GM12873 (cell line): ENCODE results near the gene TBC1D5.

Experiments
- TF ChIP-seq, protein P1 (sequence below): IDR thresholded peaks from 2 replicates; pipeline ENCODE4 v1.5.1; 2012; ENCODE audit warnings: low read depth, mild to moderate bottlenecking, moderate library complexity, low read length, control low read depth; ENCODE audit not compliant: insufficient read depth; ENCODE audit errors: missing control alignments

Gene TBC1D5

DNA sequence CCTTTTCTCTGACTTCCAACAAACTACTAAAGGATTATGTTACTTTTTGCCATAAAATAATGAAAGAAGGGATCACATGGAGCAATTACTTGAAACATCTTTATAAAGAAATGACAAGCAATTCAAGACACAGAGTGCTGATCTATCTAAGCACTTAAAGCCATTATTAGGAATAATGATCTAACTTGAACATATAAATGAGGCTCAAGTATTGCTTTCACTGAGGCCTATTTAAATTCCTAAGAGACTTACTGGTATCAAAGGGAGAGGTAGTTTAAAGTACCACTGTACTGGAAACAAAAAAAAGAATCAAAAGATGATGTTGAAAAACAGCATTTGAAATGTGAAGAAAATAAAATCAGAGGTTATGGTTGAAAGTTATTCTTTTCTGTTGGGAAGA lies 482.2 kb downstream of the TBC1D5 start:
- TF ChIP-seq, protein P1, sequence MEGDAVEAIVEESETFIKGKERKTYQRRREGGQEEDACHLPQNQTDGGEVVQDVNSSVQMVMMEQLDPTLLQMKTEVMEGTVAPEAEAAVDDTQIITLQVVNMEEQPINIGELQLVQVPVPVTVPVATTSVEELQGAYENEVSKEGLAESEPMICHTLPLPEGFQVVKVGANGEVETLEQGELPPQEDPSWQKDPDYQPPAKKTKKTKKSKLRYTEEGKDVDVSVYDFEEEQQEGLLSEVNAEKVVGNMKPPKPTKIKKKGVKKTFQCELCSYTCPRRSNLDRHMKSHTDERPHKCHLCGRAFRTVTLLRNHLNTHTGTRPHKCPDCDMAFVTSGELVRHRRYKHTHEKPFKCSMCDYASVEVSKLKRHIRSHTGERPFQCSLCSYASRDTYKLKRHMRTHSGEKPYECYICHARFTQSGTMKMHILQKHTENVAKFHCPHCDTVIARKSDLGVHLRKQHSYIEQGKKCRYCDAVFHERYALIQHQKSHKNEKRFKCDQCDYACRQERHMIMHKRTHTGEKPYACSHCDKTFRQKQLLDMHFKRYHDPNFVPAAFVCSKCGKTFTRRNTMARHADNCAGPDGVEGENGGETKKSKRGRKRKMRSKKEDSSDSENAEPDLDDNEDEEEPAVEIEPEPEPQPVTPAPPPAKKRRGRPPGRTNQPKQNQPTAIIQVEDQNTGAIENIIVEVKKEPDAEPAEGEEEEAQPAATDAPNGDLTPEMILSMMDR = no peak

DNA sequence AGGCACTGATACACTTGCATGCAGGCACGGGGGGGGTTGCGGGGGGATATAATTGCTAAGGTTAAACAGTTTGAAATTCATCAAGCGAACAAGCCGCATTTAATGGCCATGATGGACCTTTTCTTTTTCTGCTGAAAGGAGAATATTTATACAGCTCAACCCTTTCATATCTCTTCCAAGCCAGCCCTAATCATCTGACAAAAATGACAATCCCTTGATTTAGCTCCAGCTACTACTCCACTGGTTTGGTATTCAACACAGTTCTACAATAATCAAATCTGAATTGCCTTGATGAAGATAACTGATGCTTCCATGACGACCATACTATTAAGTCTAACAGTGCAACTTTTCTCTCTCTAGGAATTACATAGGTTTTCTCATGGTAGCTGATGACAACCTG lies 482.7 kb downstream of the TBC1D5 start:
- TF ChIP-seq, protein P1 = no peak

DNA sequence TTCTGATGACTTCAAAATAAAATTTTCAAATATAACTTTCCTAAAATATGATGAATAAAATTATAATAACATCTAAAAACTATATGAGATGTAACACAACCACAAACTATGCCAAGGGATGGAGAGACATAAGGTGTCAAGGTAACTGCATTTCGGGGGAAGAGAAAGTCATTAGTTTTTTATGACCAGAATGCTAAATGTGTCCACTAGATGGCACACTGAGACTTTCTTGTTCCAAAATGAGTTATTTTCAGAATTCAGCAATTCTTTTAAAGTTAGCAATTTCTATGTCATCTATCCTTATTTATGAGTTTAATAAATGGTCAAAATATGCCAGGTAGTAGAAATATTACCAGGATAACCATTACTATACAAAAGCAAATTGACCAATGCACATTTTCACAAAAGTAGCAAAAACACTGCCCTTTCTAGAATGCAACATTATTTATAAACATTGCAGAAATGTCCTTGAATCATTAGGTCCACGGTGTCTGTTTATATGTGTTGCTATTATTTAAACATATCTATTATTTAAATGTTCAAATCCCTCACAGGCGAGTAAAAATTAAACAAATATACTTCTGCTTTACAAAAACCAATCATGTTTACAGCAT lies 483.5 kb downstream of the TBC1D5 start:
- TF ChIP-seq, protein P1 = peak; percentile 66

DNA sequence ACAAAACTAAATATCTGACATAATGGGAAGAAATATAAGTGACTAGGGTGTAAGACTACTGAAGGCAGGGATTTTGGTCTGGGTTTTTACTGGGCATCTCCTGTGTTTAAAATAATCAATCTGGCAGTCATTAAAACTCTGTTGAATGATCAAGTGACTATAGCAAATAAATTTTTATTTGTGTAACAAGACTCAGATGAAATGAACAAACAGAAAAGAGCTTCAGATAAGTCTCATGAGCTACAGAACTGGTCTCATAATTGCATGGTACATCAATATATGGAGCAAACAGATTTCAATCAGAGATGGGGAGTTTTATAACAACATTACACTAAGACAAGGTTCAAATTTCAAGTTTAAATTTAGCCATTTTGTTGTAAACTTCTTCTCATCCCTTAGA lies 485.2 kb downstream of the TBC1D5 start:
- TF ChIP-seq, protein P1 = no peak

DNA sequence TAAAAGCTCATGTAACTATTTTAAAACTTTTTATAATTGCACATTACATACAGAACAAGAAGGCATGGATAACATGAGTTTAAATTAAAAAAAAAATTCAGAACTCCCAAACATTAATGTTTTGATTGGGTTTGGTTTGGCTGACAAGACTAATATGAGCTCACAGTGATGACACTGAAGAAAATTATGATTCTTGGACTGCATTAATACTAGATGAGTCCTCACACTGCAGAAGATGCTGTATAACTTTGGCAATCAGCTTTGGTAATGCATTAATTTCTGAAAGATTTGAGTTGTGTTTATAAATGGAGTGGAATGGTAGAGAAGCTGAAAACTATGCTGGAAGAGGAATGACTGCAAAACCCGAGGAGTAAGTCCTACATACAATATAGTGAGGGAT lies 498.8 kb downstream of the TBC1D5 start:
- TF ChIP-seq, protein P1 = no peak

DNA sequence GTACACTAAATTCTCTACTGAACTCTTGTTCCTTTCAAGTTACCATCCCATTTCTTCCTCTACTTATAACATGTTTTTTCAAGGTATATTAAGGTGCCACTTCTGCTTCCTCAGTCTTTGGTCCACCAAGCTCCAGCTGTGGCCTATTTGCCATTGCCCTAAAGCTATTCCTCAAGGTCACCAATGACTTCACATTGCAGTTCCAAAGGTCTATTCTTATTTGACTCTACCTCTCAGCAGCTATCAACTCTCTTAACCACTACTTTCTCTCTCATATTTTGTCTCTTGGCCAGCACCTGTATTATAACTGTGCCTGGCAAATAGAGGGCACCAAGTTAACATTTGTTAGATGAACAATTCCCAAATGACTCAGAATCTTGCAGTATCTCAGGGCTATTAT lies 503.0 kb downstream of the TBC1D5 start:
- TF ChIP-seq, protein P1 = no peak

DNA sequence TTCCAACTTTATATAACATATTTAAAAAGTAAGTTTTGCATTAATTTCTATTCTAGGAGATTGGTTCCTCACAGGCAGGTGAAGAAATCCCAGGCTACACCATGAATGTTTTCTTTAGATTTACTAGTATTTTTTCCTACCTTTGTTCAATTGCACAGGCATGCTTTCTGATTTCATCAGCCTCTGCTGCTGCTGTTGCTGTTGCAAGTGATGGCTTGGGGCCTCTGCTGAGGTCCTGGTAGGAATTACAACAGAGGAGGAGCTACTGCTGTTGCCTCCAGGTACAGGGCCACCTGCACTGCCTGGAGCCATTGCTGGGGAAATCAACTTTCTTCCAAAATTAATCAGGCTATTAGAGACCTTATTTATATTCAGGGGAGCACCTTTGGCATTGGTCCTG lies 504.4 kb downstream of the TBC1D5 start:
- TF ChIP-seq, protein P1 = no peak
